ENCODE results near the gene BLOC1S2. TPM values are rescaled to one million over a fixed set of nuclear protein-coding genes. Genes with fewer than 3 reads are reported as not detected.

Gene BLOC1S2
- total RNA-seq, 1 donor = 58.0 TPM

DNA sequence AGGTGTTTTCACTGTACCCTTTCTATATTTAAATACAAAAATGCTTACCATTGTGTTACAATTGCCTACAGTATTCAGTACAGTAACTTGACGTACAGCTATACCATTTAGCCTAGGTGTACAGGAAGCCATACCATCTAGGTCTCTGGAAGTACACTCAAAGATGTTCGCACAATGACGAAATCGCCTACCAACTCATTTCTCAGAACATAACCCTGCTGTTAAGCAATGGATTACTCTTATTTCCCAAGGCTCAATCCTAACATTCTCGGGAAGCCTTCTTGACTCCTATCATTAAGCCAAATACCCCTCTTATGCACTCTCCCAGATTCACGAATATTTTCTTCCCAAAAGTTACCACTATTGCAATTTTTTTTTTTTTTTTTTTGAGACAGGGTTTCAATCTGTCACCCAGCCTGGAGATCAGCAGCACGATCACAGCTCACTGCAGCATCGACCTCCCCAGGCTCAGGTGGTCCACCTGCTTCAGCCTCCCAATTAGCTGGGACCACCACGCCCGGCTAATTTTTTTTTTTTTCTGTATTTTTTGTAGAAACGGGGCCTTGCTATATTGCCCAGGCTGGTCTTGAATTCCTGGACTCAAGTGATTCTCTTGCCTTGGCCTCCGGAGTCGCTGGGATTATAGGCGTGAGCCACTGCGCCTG, 20.5 kb downstream of the BLOC1S2 start:
- peaks cover 35% of the 10 kb centered on the region for H3K4me1 ChIP-seq (ENCODE audit: insufficient read depth, low read length)
- H3K27me3 ChIP-seq (ENCODE audit: insufficient read depth, low read length) = no peaks in the 10 kb centered on the region
- H3K9me3 ChIP-seq (ENCODE audit: low read depth, low read length) = no peaks in the 10 kb centered on the region
- H3K4me3 ChIP-seq (ENCODE audit: low read length) = no peak overlapping the region

GRCh38 chr10:100254191-100254590, 32.3 kb downstream of the BLOC1S2 start:
- no peaks in the 10 kb centered on the region for H3K27me3 ChIP-seq (ENCODE audit: insufficient read depth, low read length)
- peaks cover 50% of the 10 kb centered on the region for H3K4me1 ChIP-seq (ENCODE audit: insufficient read depth, low read length)
- no peaks in the 10 kb centered on the region for H3K9me3 ChIP-seq (ENCODE audit: low read depth, low read length)
- H3K4me3 ChIP-seq (ENCODE audit: low read length) = no peak overlapping the region

DNA sequence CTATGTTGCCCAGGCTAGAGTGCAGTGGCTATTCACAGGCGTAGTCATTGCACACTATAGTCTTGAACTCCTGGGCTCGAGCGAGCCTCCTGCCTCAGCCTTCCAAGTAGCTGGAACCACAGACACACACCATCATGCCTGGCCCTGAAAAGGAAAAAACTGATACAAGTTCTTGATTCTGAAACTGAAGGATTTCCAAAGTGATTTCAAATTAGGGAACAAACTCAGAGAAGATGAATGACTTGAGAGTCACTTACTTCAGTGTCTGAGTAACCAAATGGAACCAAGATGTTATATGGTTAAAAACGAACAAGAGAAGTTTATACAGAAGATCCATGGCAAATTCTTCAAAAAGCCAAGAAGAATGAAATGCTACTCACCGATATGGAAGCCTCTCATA, 33.4 kb downstream of the BLOC1S2 start:
- Histone ChIP-seq H3K4me3 (ENCODE audit: low read length) (no peak overlapping the region), H3K4me1 (ENCODE audit: insufficient read depth, low read length) (peaks cover 50% of the 10 kb centered on the region), H3K9me3 (ENCODE audit: low read depth, low read length) (no peaks in the 10 kb centered on the region), H3K27me3 (ENCODE audit: insufficient read depth, low read length) (no peaks in the 10 kb centered on the region)

- Histone ChIP-seq H3K9me3 (ENCODE audit: low read depth, low read length) (no peaks in the 10 kb centered on the region), H3K4me1 (ENCODE audit: insufficient read depth, low read length) (peaks cover 10% of the 10 kb centered on the region), H3K4me3 (ENCODE audit: low read length) (no peak overlapping the region), H3K27me3 (ENCODE audit: insufficient read depth, low read length) (no peaks in the 10 kb centered on the region)
Measured at GRCh38 chr10:100248820-100249219, 37.7 kb downstream of the BLOC1S2 start.

DNA sequence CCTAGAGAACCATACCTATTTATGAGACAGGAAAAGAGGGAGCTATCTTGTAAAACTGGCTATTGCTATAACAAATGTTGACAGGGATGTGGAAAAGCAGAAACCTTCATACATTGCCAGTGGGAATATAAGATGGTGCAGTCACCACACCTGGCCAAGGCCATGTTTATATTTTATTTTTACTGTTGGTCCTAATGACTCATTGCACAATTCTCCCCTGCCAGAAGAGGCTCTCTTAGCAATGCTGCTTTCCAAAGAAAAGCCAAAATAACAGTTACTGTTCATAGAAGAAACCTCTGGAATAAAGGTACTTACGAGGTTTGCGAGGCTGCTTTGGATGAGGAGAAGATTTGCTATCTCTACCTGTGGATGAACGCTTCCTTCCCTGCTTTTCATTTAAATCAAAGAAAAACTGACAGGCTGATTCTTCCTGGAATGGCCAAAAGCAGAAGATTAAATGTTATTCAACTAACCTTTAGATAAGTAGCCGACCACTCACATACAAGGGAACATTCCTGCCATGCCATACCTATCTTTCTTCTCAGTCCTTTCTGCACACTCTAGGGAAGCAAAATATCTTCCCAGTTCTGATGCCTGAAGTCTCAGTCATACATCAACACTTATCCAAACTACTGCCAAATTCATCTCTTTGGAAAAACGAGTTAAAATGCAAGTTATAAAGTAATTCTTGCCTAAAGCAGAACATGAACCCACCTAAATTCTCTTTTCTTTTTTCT, 40.8 kb downstream of the BLOC1S2 start:
- Histone ChIP-seq H3K4me1 (ENCODE audit: insufficient read depth, low read length) (no peaks in the 10 kb centered on the region), H3K4me3 (ENCODE audit: low read length) (no peak overlapping the region), H3K27me3 (ENCODE audit: insufficient read depth, low read length) (no peaks in the 10 kb centered on the region), H3K9me3 (ENCODE audit: low read depth, low read length) (no peaks in the 10 kb centered on the region)

DNA sequence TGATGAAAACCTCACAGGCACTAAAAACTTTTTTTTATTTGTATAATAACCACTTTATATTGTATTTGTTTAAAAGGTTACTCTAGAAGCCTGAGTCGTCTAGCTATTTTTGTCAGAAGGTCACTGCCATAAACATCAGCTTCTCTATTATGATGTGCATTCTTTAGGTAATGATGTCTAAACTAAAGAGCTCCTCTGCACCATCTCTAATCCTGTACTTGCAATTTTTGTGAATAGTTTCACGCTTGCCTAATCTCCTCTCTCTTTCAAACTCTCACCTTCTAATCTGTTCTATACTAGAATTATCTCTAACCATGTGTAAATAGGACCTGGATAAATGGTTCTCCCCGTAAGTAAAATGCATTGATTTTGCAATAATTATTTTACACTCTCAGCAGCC, 46.6 kb downstream of the BLOC1S2 start:
- Histone ChIP-seq H3K4me3 (ENCODE audit: low read length) (no peak overlapping the region), H3K9me3 (ENCODE audit: low read depth, low read length) (no peaks in the 10 kb centered on the region), H3K4me1 (ENCODE audit: insufficient read depth, low read length) (no peaks in the 10 kb centered on the region), H3K27me3 (ENCODE audit: insufficient read depth, low read length) (no peaks in the 10 kb centered on the region)

DNA sequence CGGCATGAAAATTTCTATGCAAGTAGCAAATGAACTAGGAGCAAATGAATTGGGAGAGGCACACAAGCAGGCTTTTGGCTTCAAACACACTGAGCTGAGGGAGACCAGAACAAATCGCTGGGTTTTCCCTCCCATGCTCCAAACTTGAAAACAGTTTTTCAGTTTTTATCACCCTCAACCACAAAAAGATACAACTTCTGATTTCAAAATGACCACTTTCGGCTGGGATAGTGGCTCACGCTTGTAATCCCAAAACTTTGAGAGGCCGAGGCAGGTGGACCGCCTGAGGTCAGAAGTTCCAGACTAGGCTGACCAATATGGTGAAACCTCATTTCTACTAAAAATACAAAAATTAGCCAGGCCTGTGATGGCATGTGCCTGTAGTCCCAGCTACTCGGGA, 48.1 kb downstream of the BLOC1S2 start:
- no peak overlapping the region for H3K4me3 ChIP-seq (ENCODE audit: low read length)
- H3K4me1 ChIP-seq (ENCODE audit: insufficient read depth, low read length) = no peaks in the 10 kb centered on the region
- no peaks in the 10 kb centered on the region for H3K27me3 ChIP-seq (ENCODE audit: insufficient read depth, low read length)
- H3K9me3 ChIP-seq (ENCODE audit: low read depth, low read length) = no peaks in the 10 kb centered on the region

DNA sequence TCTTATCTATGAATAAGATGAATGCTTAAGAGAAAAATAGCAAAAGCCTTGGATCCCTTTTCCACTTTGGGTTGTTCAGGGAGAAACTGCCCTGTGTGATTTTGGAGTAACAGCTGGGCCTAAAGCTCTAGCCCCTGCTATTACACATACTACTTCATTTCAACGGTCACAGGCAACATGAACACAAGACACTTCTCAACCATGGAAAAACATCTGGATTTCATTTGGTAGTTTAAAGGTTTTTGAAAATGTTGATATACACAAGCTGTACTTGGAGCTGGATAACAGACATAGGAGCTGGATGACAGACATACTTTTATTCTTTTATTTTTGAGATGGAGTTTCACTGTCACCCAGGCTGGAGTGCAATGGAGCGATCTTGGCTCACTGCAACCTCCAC, 54.4 kb downstream of the BLOC1S2 start:
- Histone ChIP-seq H3K9me3 (ENCODE audit: low read depth, low read length) (no peaks in the 10 kb centered on the region), H3K27me3 (ENCODE audit: insufficient read depth, low read length) (no peaks in the 10 kb centered on the region), H3K4me1 (ENCODE audit: insufficient read depth, low read length) (peaks cover 17% of the 10 kb centered on the region), H3K4me3 (ENCODE audit: low read length) (no peak overlapping the region)

DNA sequence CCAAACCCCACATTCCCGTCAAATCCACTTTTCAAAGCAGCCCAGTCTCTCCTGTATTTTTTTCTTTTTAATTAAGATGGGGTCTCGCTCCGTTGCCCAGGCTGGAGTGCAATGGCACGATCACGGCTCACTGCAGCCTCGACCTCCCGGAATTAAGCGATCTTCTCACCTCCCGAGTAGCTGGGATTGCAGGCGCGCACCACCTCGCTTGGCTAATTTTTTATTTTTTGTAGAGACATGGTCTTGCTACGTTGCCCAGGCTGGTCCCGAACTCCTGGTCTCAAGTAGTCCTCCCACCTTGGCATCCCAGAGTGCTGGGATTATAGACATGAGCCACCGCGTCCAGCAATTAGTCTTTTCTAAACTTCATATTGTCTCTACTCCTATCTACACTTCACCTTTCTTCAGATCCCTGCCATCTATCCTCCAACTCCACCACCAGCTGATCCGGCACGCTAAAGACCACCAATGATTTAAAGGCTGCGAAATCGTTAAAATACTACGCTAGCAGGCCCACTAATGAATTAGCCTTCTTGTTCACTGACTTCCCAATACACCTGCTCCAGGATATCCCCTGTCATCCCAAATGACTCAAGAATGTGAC, 56.6 kb downstream of the BLOC1S2 start:
- Histone ChIP-seq H3K9me3 (ENCODE audit: low read depth, low read length) (no peaks in the 10 kb centered on the region), H3K4me1 (ENCODE audit: insufficient read depth, low read length) (peaks cover 17% of the 10 kb centered on the region), H3K27me3 (ENCODE audit: insufficient read depth, low read length) (no peaks in the 10 kb centered on the region), H3K4me3 (ENCODE audit: low read length) (peak overlapping the region; percentile 79)

- H3K9me3 ChIP-seq (ENCODE audit: low read depth, low read length) = no peaks in the 10 kb centered on the region
- no peak overlapping the region for H3K4me3 ChIP-seq (ENCODE audit: low read length)
- peaks cover 9% of the 10 kb centered on the region for H3K4me1 ChIP-seq (ENCODE audit: insufficient read depth, low read length)
- no peaks in the 10 kb centered on the region for H3K27me3 ChIP-seq (ENCODE audit: insufficient read depth, low read length)
Measured at GRCh38 chr10:100223879-100224278, 62.6 kb downstream of the BLOC1S2 start.

Other genes with a start within 250 kb of the BLOC1S2 start
- gene CPN1, start 204.8 kb downstream of the BLOC1S2 start, total RNA-seq = not detected
- 2.7 TPM for gene ERLIN1, start 100.7 kb downstream of the BLOC1S2 start, total RNA-seq
- 20.9 TPM for gene CHUK, start 57.1 kb downstream of the BLOC1S2 start, total RNA-seq
- gene CWF19L1, start 19.0 kb downstream of the BLOC1S2 start, total RNA-seq = 55.8 TPM
- under 0.01 TPM for gene PKD2L1, start 43.5 kb upstream of the BLOC1S2 start, total RNA-seq
- 1.9 TPM for gene SCD, start 60.6 kb upstream of the BLOC1S2 start, total RNA-seq
- not detected for gene WNT8B, start 176.3 kb upstream of the BLOC1S2 start, total RNA-seq
- 17.9 TPM for gene SEC31B, start 233.2 kb upstream of the BLOC1S2 start, total RNA-seq
- 112 TPM for gene NDUFB8, start 243.2 kb upstream of the BLOC1S2 start, total RNA-seq
- 17.0 TPM for gene HIF1AN, start 249.3 kb upstream of the BLOC1S2 start, total RNA-seq

Measured in mononuclear cell (primary cell).